LNCAP (cell line): ENCODE measurements around the gene GP1BB.
A peak's percentile ranks its signal among the peaks of the same experiment; 100 is the strongest.

Source experiments
- TF ChIP-seq, protein P1 (sequence below): fragments of 450-650 bp; IDR thresholded peaks from 2 replicates; pipeline ENCODE4 v1.5.1; 2017; ENCODE audit warnings: mild to moderate bottlenecking

The GP1BB gene

DNA sequence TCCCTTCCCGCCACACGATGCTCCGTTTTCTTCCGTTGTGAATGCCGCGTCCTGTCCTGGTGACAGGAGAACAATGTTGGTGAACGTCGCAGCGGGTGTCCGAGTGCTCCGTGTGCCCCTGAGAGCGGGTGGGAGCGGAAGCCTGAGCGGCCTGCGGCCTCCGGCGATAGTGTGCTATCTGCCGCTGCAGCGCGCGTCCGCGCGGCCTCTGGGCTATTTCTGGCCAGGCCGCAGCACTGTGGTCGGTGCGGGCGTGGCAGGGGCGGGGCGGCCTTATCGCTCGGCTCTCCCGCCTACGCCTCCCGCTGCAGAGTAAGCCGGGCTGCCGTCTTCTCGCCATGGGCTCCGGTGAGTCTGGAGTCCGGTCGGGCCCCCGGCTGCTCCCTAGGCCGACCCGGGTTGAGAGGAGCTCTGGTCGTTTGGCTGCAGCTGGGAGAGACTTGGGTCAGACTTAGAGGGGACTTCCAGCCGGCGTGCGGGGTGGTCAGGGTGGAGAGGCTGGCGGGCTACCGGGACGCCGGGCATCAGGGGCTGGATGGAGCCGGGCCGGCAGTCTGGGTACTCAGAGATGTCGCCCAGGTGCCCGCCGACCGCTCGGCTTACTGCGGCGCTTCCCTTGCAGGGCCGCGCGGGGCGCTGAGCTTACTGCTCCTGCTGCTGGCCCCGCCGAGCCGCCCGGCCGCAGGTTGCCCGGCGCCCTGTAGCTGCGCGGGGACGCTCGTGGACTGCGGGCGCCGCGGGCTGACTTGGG, at the start of gene GP1BB:
TSS of gene GP1BB (plus strand) at position 308 of the 751 bp plus-strand sequence. CDS start at position 339, 31 bp downstream.
- TF ChIP-seq, protein P1, sequence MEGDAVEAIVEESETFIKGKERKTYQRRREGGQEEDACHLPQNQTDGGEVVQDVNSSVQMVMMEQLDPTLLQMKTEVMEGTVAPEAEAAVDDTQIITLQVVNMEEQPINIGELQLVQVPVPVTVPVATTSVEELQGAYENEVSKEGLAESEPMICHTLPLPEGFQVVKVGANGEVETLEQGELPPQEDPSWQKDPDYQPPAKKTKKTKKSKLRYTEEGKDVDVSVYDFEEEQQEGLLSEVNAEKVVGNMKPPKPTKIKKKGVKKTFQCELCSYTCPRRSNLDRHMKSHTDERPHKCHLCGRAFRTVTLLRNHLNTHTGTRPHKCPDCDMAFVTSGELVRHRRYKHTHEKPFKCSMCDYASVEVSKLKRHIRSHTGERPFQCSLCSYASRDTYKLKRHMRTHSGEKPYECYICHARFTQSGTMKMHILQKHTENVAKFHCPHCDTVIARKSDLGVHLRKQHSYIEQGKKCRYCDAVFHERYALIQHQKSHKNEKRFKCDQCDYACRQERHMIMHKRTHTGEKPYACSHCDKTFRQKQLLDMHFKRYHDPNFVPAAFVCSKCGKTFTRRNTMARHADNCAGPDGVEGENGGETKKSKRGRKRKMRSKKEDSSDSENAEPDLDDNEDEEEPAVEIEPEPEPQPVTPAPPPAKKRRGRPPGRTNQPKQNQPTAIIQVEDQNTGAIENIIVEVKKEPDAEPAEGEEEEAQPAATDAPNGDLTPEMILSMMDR = no peak

DNA sequence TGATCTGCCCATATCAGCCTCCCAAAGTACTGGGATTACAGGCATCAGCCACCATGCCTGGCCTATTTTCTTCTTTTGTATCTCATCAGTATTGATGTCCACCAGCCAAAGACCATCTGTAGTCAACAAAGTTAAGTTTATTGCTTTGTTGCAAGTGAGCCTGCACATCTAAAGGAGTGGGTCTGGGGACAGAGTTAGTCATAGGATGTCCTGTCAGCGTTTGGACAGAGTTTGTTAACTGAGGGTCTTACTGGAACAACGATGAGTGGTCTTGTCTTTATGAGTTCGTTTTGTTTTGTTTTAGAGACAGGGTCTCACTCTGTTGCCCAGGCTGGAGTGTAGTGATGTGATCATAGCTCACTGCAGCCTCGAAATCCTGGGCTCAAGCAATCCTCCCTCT, 49.7 kb upstream of the GP1BB start:
- TF ChIP-seq, protein P1 = no peak

DNA sequence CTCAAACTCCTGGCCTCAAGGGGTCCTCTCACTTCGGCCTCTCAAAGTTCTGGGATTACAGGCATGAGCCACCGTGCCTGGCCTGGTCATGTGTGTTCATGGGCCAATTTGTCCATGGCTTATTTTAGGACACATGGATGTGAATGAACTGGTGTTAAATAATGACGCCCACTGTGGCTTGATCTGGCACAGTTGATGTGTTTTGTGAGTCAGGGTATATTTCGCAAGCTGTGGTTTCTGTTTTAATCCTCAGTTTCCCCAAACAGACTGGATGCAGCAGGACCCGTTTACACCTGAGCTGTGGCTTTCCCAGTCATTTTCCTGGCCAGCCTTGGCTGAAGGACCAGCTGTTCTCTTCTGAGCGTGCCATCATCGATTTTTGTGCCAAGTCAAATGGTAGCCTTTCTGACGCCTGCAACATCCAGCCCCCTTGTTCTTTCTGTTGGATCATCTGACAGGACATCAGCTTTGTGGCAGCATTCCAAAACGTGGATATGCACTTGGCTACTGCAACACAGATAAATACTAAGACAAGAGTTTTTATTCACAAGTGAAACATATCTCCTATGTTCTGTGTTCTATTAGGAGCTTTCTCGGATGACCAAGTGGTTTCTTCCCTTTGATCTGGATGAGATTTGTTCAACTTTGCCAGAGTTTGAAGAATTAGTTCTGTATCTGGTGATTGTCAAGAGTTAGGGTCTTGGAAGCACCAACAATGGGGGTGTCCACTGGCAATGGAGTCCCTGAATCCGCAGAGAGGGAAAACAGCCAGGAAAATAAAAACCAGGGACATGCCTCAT, 49.0 kb upstream of the GP1BB start:
- TF ChIP-seq, protein P1 = no peak

DNA sequence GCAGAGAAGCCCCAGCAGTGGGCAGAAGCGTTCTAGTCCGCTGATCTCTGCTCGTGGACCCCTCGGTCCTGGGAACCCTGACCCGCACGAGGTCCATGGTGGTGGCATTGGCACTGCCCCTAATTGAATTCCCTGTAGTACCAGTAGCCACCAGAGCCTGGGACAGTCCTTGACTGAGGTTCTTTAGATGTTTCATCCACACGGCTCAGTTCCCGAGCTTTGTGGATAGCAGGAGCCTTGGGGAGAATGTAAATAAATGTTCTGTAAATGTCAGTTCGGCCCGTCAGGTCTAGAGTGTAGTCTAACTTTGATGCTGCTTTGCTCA, 48.4 kb upstream of the GP1BB start:
- TF ChIP-seq, protein P1 = no peak

DNA sequence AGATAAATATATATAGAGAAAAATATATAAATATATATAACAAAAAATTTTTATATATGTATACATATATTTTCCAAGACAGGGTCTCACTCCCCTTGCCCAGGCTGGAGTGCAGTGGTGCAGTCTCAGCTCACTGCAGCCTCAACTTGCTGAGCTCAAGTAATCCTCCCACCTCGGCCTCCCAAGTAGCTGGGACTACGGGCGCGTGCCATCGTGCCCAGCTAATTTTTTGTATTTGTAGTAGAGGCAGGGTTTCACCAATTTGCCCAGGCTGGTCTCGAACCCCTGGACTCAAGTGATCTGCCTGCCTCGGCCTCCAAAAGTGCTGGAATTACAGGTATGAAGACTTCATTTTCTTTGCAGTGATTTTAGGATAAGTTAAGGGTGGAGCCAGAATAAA, 47.9 kb upstream of the GP1BB start:
- TF ChIP-seq, protein P1 = no peak

DNA sequence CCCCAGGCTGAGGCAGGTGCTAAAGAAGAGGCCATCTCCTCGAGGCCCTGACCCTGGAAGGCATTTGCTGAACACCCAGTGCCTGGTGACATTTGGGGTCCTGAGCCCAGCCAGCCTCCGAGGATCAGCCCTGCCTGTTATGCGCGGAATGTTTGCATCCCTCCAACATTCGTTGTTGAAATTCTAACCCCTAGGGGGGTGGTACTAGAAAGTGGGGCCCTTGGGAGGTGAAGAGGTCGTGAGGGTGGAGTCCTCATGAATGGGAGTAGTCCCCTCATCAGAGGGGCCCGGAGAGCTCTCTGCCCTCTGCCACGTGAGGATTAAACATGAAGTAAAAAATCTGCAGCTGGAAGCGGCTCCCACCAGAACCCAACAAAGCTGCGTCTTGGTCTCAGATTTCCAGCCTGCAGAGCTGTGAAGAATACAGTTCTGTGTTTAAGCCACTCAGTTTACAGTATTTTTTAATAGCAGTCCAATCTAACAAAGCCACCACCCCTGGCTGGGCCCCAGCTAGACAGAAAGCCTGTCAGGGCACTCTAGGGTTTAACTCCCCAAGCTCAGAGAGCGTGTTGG, 44.3 kb upstream of the GP1BB start:
- TF ChIP-seq, protein P1 = no peak

DNA sequence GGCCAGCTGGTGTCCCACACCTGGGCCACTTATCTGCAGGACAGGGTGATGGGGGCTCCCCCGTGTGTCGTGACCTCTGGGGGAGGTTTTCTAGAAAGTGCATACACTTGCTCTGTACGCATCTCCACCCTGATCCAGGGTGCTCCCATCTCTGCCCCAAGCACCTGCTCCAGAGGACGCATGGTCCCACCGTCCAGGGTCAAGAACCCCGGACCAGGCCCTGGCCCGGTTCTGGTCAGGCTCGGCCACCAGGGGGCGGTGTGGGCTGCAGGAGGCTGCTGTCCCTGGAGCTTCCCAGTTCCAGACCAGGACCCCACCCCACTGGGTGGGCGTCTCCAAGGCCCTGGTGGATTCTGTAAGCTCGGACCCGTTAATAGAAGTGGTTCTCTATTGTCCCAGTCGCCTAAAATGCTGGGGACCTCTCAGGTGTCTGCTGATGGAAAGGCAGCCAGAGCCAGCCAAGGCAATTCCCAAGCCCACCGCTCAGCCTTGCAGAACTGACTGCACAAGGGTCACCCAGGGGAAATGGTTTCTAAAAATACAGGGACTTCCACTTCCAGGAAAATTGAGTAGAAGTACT, 43.7 kb upstream of the GP1BB start:
- TF ChIP-seq, protein P1 = peak; percentile 93
